Renal cortex interstitium (tissue), 11 donors: ENCODE results near the gene MX1. TPM values are rescaled to one million over a fixed set of nuclear protein-coding genes. Genes with fewer than 3 reads are reported as not detected.

ENCODE experiments used
- DNase-seq, 11 donors: peaks; one replicate each; pipeline ENCODE4 v3.0.0-alpha.2; 2013; ENCODE audit warnings: low read depth in 9 of 11, low spot score in 4 of 11; ENCODE audit errors: extremely low read depth in 1 of 11
- polyA plus RNA-seq, 3 donors: library from polyadenylated mRNA; unstranded; fragments of 120-200 nt; gene quantifications; one replicate each; pipeline ENCODE4 v1.2.1, GENCODE V29; 2013; ENCODE audit not compliant: insufficient read length in 3 of 3

Gene MX1
- polyA plus RNA-seq, 3 donors, result 7.7 to 18.3 (median 7.9) TPM

GRCh38 chr21:41501919-41502318 lies 75.9 kb downstream of the MX1 start:
- DNase-seq, result no peak

GRCh38 chr21:41503331-41503730 lies 77.3 kb downstream of the MX1 start:
- DNase-seq, result no peak

- DNase-seq, result no peak
Observed at GRCh38 chr21:41504030-41504429, 78.0 kb downstream of the MX1 start.

GRCh38 chr21:41506005-41506594 lies 80.1 kb downstream of the MX1 start:
- no peak for DNase-seq

GRCh38 chr21:41506611-41507520 lies 80.8 kb downstream of the MX1 start:
- no peak for DNase-seq

GRCh38 chr21:41507521-41508414 lies 81.7 kb downstream of the MX1 start, which contains the start of gene TMPRSS2:
TSS of gene TMPRSS2 (minus strand) at chr21:41508158. CDS start at chr21:41498133, 10,025 bp downstream.
- peak in 1 of 11 donors; percentile 49 for DNase-seq

DNA sequence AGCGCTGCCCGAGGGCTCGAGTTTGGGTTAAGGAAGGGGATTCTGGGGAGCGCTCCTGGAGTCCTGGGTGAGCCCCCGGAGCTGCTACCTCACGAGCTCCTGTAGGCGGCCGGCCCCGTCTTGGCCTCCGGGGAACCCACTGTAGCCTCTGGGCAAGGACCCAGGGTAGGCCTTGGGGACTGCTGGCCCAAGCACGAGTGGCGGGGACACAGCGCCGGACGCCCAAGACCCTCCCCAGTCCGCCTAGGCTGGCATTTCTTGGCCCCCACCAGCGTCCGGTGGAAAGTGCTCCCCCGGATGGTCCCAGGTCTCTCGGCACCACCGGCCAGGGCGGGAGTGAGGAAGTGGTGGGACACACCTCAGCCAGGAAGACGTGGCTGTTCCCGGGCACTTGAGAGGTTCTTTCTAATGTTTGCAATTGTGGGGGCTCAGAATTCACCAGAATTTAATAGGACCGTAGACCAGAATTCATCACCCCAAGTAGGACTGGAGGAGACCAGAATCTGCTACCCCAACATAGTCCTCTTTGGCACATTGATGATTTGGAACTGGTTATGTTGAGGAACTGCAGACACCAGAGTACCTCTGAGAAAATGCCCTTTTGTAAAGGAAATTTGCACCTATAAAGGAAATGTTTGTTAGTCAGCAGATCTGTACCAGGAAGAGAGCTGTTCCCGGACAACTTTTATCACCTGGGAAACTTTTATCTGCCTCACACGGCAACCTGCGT lies 82.5 kb downstream of the MX1 start:
- no peak for DNase-seq

Other genes starting within 250 kb of the MX1 start
- gene FAM3B, start 109.4 kb upstream of the MX1 start, polyA plus RNA-seq, result 10 to 100 TPM; 12.2 to 14.4 (median 13.6) TPM
- gene MX2, start 64.2 kb upstream of the MX1 start, polyA plus RNA-seq, result 1 to 10 TPM; 1.2 to 2.4 (median 1.8) TPM
- 10 to 100 TPM; 29.0 to 35.8 (median 30.0) TPM for gene TMPRSS2, start 81.9 kb downstream of the MX1 start, polyA plus RNA-seq